Measurements from ENCODE around the gene COL4A1.

COL4A1 gene

GRCh38 chr13:110236431-110236830, 70.5 kb downstream of the COL4A1 start:
- DNase-seq (ENCODE audit: low spot score) = no peak

- DNase-seq (ENCODE audit: low spot score) = no peak
These were observed 72.4 kb downstream of the COL4A1 start for GRCh38 chr13:110234532-110234931.

GRCh38 chr13:110233951-110234280, 73.0 kb downstream of the COL4A1 start:
- no peak for DNase-seq (ENCODE audit: low spot score)

- no peak for DNase-seq (ENCODE audit: low spot score)
These were observed 73.6 kb downstream of the COL4A1 start for GRCh38 chr13:110233181-110233950.

GRCh38 chr13:110232756-110233155, 74.2 kb downstream of the COL4A1 start:
- DNase-seq (ENCODE audit: low spot score) = no peak

GRCh38 chr13:110232142-110232541, 74.8 kb downstream of the COL4A1 start:
- no peak for DNase-seq (ENCODE audit: low spot score)

GRCh38 chr13:110231348-110232047, 75.5 kb downstream of the COL4A1 start:
- DNase-seq (ENCODE audit: low spot score) = no peak

- DNase-seq (ENCODE audit: low spot score) = no peak
These were observed 76.2 kb downstream of the COL4A1 start for GRCh38 chr13:110230661-110231347.

GRCh38 chr13:110229905-110230563, 76.9 kb downstream of the COL4A1 start:
- DNase-seq (ENCODE audit: low spot score) = no peak

GRCh38 chr13:110228936-110229904, 77.7 kb downstream of the COL4A1 start:
- no peak for DNase-seq (ENCODE audit: low spot score)

GRCh38 chr13:110227864-110228643, 78.9 kb downstream of the COL4A1 start:
- DNase-seq (ENCODE audit: low spot score) = no peak

GRCh38 chr13:110227416-110227815, 79.5 kb downstream of the COL4A1 start:
- no peak for DNase-seq (ENCODE audit: low spot score)

GRCh38 chr13:110225609-110226574, 81.1 kb downstream of the COL4A1 start:
- DNase-seq (ENCODE audit: low spot score) = no peak

- no peak for DNase-seq (ENCODE audit: low spot score)
These were observed 82.0 kb downstream of the COL4A1 start for GRCh38 chr13:110225003-110225402.

GRCh38 chr13:110224519-110224918, 82.4 kb downstream of the COL4A1 start:
- DNase-seq (ENCODE audit: low spot score) = no peak

GRCh38 chr13:110221406-110222117, 85.4 kb downstream of the COL4A1 start:
- DNase-seq (ENCODE audit: low spot score) = no peak

- no peak for DNase-seq (ENCODE audit: low spot score)
These were observed 86.5 kb downstream of the COL4A1 start for GRCh38 chr13:110220471-110220870.

GRCh38 chr13:110218581-110219201, 88.3 kb downstream of the COL4A1 start:
- DNase-seq (ENCODE audit: low spot score) = no peak

All from CD4-positive, alpha-beta T cell treated with Interleukin-15 for 4 hours (primary cell).